HG02885 (cell line): ENCODE measurements around the gene ICA1.
"Not testable (repeated sequence)": the region's sequence is repeated elsewhere in the genome, so short reads cannot be mapped to it uniquely, and the experiment has no call there.

Source experiments
- ATAC-seq: cut with Tn5 transposase; IDR thresholded peaks from one replicate; pipeline ENCODE4 v1.9.1; 2021; ENCODE audit warnings: mild to moderate bottlenecking; ENCODE audit not compliant: unreplicated experiment, poor library complexity

ICA1 gene

DNA sequence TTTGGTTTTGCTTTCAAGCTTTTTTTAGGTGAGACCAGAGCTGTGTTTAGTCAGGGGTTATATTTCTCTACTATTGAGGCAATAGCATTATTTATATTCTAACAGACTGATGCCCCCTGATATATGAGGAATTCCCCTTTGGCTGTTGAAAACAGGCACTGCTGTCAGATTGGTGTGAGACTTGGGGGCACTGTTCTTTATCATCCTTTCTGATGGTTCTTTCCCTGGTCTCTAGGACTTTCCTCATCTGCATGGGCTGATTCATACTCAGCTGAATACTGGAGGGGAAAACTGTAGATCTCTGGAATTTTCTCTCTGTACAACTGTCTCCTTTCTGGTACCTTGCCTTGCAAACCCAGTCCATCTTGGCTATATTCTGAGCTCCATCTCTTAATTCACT is 10.0 kb upstream of the ICA1 start:
- no peak for ATAC-seq

DNA sequence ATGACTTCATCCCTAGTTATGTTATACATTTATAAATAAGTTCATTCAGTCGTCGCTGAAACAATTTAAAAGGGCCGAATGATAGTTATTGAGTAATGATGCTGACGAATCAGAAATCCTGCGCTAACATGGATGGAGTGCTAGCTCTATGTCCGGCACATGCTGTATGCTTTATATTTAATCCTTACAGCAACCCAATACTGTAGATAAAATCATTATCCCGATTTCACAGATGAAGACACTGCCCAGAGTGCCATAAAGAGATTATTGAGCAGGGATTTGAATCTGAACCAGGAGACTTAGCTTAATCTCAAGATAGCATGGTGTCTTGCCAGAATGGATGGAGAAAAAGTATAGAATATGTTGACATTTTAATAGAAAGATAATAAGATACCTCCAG is 1.1 kb upstream of the ICA1 start:
- ATAC-seq: no peak

DNA sequence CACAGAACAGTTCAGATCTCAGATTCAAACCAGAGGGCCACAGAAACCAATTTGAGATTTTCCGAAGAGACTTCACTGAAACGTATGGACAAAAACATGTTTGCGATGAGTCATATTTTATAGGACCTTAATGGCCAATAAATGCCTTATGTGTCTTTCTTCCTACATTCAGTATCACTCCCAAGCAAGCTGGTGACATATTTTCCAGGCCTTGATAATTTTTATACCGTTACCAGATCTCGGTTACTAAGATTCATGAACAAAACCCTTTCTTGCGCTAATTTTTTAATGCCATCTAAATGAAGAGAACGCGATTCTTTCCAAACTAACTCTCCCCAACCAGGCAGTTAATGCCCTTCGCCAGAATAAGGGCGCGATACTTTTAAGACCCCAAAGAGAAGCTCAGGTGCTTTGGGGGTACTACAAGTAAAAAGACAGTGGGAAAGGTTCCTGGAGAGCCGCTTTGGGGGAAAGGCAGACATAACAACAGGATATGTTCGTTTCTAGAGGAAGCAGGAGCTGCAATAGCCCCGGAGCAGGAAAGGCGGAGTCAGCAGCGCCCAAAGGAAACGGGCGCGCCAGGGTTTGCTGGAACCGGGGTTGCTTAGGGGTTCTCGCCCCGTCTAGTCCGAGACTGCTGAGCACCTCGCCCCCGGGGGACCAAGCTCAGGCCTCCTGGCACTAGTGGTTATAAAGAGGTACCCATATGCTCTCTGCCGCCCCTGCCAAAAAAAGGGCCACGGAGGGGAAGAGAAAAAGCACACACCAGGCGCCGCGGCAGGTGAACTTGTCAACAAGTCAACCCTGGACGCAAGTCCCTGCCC is 884 bp downstream of the ICA1 start:
- ATAC-seq: peak; percentile 35

DNA sequence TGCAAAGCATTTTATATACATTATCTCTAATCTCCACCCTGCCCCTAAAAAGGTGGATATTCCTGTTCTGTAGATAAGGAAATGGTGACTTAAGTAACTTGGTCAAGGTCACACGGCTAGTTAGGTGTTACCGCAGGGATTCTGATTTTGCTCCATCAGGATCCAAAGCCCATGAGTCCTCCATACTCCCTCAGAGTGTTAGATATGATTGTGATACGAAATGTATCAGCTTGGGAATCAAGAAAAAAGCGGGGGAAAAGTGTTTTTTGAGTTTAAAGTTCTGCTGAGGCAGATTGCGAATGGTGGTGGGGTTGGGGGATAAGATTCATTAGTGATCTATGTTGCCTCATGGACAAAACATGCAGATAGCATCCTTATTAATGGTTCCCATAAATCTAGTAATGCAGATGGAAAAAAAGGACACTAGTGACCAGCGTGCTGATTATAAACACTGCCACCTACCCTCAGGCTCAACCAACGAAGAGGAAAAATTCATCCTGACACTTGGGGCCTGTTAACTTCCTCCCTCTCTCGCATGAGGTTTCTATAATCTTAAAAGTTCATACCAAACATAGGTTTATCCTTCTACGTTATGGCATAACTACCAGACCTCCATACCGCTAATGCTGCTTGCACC is 2.3 kb downstream of the ICA1 start:
- ATAC-seq: no peak

DNA sequence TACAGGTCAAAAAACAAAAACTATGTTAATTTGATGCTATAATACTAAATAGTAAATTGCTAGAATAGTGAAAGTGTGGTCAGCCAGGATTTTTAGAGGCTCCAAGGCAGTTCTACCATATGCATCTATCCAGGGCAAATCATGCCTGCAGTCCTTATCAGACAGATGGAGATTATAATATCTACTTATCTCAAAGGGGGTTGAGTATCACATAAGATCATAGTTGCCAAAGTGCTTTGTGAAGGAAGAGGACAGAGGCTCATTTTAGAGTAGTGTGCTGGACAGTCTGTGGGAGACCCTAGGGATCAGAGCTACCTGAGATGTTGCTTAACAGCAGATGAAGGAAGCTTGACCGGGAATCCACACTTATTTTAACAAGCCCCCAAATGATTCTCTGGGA is 3.2 kb downstream of the ICA1 start:
- ATAC-seq: no peak

DNA sequence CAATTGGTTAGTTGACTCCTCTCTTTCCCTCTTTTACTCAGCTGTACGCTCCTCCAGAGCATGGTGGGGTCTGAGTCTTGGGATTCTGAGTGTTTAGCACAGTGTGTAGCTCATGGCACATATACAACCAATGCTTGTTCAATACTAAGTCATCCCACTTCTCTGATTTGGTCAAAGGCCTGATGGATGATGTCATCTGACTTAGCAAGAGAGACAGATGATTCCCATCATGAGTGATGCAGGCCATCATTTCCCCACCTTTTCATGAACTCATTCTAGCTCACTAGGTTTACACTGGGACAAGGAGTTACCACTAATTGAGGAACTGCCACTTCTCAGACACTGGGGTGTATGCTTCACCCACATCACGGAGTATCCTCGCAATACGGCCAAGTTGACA is 3.8 kb downstream of the ICA1 start:
- ATAC-seq: no peak

DNA sequence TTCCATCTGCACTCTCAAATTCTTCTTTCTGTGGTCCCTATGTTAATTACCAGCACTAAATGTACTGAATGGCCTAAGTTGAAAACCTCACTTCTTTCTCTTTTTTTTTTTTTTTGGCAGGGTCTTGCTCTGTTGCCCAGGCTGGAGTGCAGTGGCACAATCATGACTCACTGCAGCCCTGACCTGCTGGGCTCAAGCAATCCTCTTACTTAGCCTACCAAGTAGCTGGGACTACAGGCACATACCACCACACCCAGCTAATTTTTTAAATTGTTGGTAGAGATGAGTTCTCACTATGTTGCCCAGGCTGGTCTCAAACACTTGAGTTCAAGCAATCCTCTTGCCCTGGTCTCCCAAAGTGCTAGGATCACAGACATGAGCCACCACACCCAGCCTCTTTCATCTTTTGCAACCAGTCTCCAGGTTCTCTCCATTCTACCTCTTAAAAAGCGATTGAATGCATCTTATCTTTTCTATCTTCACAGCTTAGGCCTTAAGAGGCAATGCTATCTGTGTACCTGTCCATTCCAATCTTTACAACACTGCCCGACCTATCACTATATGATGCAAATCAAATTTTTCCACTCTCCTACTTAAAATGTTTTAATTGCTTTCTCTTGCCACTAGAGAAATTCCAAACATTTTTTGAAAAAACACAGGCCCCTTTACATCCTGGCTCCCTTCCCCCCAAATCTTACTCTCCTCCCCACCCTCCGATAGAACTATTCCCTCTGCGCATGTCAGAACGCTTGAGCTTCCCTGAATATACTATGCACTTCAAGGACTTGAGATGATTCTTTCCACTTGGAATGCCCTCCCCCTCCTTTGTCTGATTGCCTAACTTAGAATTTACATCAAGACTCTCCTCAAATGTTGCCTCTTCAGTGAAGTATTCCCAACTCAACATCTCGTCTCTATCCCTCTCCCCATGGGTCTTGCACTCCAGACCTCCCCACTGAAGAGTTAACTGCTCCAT is 6.0 kb downstream of the ICA1 start:
- no peak for ATAC-seq

DNA sequence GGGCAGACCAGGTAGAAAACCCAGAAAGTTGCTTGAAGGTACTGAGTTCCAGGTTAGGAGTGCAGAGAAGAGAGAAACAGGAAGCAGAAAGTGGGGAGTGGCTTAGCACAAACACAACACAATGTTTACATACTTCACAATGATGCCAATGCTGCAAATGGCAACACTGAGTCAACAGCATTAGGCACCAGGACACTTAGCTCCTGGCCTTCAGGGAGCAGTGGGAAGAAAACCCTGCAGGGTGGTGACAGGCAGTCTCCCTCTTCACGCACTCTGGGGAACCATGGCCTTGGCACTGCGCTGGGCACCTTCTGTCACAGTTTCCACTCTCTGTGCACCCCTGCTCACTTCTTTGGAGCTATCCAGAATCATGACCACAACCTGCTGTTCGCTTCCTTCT is 7.3 kb downstream of the ICA1 start:
- no peak for ATAC-seq

DNA sequence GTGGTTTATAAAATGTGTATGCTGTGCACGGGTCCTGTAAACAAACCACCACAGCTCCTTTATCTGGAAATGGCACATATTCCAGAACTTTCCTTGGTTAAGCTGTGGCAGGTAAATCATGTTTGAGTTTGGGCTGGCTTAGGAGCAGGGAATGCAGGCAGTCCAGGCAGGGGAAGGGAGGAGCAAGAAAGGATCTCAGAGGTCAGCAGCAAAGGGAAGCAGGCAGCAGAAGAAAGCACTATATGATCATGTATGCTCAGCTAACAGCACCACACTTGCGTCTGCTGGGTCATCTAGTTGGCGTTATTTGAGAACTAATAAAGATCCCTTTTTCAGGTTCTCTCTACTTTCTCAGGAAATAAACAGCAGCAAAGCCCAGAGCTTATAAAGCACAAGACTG is 7.8 kb downstream of the ICA1 start:
- ATAC-seq: no peak

DNA sequence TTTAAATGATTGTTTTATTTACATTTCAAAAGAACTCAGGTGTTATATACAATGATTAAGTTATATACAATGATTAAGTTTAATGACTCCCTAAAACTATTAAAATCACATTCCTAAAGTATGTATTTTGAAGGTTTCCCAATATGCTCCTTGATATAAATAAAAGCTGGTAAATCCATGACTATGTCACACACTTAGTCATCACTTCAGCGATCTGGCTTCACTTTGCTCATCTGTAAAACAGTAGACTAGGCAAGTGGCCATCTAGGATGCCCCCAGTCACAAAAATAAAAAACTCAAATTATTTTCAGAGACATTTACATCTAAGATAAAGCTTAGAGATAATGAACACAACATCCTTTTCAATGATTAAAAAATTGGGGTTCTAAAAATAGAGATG is 10.8 kb downstream of the ICA1 start:
- no peak for ATAC-seq

DNA sequence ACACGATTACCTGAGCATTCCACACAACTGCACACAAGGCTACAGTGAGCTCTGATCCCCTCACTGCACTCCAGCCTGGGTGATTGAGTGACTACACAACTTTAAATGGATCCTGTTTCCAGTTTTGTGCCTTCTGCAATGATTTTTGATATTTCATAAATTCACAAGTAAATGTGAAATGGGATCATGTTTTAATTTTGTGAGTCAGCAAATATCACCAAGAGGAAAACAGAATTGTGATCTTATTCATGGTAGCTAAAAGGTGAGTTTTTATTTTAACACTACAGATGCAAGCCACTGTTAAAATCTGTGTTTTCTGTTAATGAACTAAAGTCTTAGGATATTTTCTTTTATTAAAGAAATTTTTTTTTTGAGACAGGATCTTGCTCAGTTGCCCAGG is 11.4 kb downstream of the ICA1 start:
- no peak for ATAC-seq

DNA sequence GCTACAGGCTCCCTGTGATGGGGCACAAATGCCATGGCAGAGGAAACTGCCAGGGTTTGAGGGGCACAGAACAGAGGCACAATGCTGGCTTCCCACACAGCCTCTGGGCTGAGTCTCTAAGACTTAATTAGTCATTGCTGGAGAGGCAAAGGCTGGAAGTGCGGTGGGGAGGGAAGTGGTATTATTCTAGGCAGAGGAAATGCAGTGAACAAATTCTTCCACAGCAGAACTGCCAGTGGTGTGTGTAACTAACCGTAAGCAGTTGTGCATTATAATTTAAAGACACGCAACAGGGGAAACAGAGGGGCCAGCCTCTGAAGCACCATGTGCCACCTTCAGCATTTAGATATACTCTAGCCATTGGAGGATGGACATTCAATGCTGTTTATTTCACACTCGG is 12.8 kb downstream of the ICA1 start:
- ATAC-seq: no peak

DNA sequence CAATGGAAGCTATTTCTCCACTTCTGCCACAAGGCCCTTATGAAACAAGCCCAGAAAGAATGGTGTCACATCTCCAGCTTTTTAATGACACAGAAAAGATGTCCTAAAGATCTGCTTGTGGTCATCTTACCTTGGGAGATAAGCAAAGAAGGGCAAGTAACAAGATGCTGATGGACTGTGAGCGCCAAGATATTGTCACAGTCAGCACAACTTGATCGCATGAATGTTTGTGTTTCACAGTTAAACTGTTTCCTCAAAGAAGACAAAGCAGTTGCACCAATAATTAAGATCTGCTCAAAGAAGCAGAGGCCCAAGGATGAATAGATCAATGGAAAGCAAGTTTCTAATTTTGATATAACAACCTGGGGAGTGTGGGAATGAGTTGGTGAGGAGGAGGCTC is 15.9 kb downstream of the ICA1 start:
- ATAC-seq: no peak

DNA sequence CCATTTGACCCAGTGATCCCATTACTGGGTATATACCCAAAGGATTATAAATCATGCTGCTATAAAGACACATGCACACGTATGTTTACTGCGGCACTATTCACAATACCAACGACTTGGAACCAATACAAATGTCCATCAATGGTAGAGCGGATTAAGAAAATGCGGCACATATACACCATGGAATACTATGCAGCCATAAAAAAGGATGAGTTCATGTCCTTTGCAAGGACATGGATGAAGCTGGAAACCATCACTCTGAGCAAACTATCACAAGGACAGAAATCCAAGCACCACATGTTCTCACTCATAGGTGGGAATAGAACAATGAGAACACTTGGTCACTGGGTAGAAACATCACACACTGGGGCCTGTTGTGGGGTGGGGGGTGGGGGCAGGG is 16.9 kb downstream of the ICA1 start:
- ATAC-seq: not testable (repeated sequence)

DNA sequence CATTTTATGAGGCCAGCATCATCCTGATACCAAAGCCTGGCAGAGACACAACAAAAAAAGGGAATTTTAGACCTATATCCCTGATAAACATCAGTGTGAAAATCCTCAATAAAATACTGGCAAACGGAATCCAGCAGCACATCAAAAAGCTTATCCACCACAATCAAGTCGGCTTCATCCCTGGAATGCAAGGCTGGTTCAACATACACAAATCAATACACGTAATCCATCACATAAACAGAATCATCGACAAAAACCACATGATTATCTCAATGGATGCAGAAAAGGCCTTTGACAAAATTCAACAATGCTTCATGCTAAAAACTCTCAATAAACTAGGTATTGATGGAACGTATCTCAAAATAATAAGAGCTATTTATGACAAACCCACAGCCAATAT is 18.9 kb downstream of the ICA1 start:
- ATAC-seq: not testable (repeated sequence)

DNA sequence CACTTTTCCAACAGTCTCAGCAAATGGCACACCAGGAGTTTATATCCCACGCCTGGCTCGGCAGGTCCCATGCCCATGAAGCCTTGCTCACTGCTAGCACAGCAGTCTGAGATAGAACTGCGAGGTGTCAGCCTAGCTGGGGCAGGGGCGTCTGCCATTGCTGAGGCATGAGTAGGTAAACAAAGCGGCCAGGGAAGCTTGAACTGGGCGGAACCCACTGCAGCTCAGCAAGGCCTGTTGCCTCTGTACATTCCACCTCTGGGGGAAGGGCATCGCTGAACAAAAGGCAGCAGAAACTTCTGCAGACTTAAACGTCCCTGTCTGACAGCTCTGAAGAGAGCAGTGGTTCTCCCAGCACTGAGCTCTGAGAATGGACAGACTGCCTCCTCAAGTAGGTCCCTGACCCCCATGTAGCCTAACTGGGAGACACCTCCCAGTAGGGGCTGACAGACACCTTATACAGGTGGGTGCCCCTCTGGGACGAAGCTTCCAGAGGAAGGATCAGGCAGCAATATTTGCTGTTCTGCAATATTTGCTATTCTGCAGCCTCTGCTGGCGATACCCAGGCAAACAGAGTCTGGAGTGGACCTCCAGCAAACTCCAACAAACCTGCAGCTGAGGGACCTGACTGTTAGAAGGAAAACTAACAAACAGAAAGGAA is 22.1 kb downstream of the ICA1 start:
- ATAC-seq: not testable (repeated sequence)

DNA sequence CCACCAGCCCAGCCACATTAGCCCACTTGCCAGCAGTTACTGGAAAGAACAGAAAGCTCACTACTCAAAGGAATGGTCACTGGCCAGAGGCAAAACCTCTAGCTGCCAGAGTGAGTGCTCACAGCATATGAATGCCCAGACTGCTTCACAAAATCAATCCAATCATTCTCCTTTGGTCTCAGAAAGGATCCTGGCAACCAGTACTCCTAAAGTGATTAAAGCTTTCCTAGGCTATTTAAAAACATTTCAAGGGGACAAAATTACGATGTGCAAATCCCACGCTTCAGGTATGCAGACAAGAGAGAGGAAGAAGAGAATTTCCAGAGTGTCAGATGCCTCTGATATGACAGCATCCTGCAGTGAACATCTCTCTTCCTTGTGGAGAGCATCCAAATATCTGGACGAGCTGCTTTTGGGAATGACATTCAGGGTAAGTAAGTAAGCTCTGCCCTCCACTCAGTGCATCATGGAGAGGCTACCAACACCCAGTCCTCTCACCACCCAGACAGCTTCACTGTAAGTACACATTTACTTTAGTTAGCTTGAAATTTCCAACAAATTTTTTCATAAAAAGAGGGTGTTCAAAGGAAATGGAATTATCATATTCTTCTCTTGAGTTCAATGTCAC is 25.1 kb downstream of the ICA1 start:
- ATAC-seq: no peak

DNA sequence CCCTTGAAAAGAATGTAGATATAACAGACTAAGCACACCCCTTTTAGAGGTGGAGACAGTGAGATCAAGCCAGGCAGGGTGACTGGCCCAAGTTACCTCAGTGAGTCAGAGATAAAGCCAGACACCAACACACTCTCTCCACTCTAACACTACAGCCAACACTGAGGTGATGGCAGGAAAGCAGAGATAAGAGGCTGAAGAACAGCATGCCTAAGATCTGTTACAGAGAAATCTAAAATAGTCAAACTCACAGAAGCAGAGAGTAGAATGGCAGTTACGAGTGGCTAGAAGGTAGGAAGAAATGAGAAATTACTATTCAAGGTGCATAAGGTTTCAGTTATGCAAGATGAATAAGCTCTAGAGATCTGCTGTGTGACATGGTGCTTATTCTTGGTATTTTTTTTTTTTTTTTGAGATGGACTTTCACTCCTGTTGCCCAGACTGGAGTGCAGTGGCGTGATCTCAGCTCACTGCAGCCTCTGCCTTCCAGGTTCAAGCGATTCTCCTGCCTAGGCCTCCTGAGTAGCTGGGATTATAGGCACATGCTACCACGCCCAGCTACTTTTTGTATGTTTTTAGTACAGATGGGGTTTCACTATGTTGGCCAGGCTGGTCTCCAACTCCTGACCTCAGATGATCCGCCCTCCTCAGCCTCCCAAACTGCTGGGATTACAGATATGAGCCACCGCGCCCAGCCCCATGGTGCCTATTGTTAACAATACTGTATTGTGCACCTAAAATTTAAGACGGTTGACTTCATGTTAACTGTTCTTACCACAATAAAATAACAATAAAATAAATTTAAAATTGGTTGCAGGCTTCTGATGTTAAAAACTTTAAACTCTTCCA is 28.7 kb downstream of the ICA1 start:
- peak; percentile 89 for ATAC-seq

DNA sequence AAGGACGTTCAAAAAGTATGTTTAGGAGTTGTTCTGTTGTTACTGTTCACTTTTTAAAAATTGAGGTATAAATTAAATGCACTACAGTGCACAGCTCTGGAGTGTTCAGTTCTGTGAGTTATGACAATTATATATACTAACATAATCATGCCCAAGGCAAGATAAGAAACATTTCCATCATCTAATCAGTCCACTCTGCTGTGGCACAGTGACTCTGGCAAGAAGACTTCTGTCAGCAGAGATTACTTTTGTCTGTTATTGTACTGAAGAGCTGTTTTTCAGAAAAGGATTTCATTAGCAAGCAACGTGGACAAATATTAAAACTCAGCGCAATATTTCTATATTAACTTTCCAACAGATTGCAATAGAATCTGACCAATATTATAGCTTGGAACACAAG is 32.0 kb downstream of the ICA1 start:
- no peak for ATAC-seq
